H1 (cell line): ENCODE measurements around the gene MAP2K1. TPM values are rescaled to one million over a fixed set of nuclear protein-coding genes. Genes with fewer than 3 reads are reported as not detected.

Source experiments
- CTCF ChIA-PET: fragments of 300-600 bp; sonication (Branson Sonifier 250); formaldehyde crosslinking; loops from one replicate; lab custom pipeline; 2021; ENCODE audit not compliant: partially characterized antibody; lab: Charles Lee
- POLR2A ChIA-PET: fragments of 300-600 bp; sonication (Branson Sonifier 250); formaldehyde crosslinking; loops from one replicate; lab custom pipeline; 2021; ENCODE audit warnings: inconsistent platforms; ENCODE audit not compliant: partially characterized antibody; lab: Charles Lee
- DNase-seq, 2 experiments: peaks; one replicate each; pipeline versions ENCODE4 v3.0.0 to v3.0.0-alpha.2; 2010 to 2022; ENCODE audit warnings: low spot score in 2 of 2, low read depth in 1 of 2, mixed read lengths in 1 of 2
- FAIRE-seq: peaks from 2 replicates; lab custom pipeline; 2011; peaks lifted over from hg19 to GRCh38; lab: Jason Lieb, UNC
- H2AFZ ChIP-seq: 2 replicates; pipeline ENCODE4 v1.8.1; 2012; ENCODE audit warnings: low read length, inconsistent platforms
- H2AK5ac ChIP-seq: 2 replicates; pipeline ENCODE4 v1.6.1; 2013; ENCODE audit warnings: low read depth, low read length
- H2BK120ac ChIP-seq: replicated peaks from 2 replicates; pipeline ENCODE3; 2013; ENCODE audit warnings: low read depth, low read length, inconsistent platforms
- H2BK12ac ChIP-seq: 2 replicates; pipeline ENCODE4 v1.6.1; 2013; ENCODE audit warnings: low read depth, low read length
- H2BK15ac ChIP-seq: 2 replicates; pipeline ENCODE4 v1.6.1; 2013; ENCODE audit warnings: low read length
- H2BK20ac ChIP-seq: 2 replicates; pipeline ENCODE4 v1.6.1; 2013; ENCODE audit warnings: low read length
- H2BK5ac ChIP-seq: 2 replicates; pipeline ENCODE4 v1.6.1; 2013; ENCODE audit warnings: low read depth, low read length
- H3K14ac ChIP-seq: 2 replicates; pipeline ENCODE4 v1.6.1; 2013; ENCODE audit warnings: inconsistent platforms; ENCODE audit not compliant: insufficient read length
- H3K18ac ChIP-seq: 2 replicates; pipeline ENCODE4 v1.6.1; 2013; ENCODE audit warnings: low read length; ENCODE audit errors: extremely low read depth
- H3K23ac ChIP-seq: 2 replicates; pipeline ENCODE4 v1.6.1; 2013; ENCODE audit warnings: inconsistent platforms; ENCODE audit not compliant: insufficient read length
- H3K23me2 ChIP-seq: 2 replicates; pipeline ENCODE4 v1.6.1; 2013; ENCODE audit warnings: low read depth, low read length
- H3K27ac ChIP-seq: 2 replicates; pipeline ENCODE4 v1.6.1; 2011; ENCODE audit warnings: low read depth, low read length, inconsistent platforms
- H3K27me3 ChIP-seq, 4 experiments: replicated peaks in 1 of 4; 1 replicate in 1 of 4; 2 replicates in 3 of 4; pipeline versions ENCODE4 v1.6.1 to v1.8.1; 2011 to 2013; ENCODE audit warnings: low read length in 3 of 4, mild to moderate bottlenecking in 3 of 4, inconsistent platforms in 2 of 4, mixed read lengths in 2 of 4, moderate library complexity in 1 of 4; ENCODE audit not compliant: control insufficient read depth in 3 of 4, insufficient read depth in 3 of 4; ENCODE audit errors: extremely low read depth in 1 of 4
- H3K36me3 ChIP-seq, 4 experiments: 2 replicates each; pipeline versions ENCODE4 v1.6.1 to v1.8.1; 2011 to 2013; ENCODE audit warnings: mild to moderate bottlenecking in 4 of 4, low read length in 3 of 4, moderate library complexity in 2 of 4, control low read depth in 1 of 4, inconsistent platforms in 1 of 4; ENCODE audit not compliant: insufficient read depth in 4 of 4, control insufficient read depth in 2 of 4
- H3K4ac ChIP-seq: replicated peaks from 2 replicates; pipeline ENCODE3; 2013; ENCODE audit warnings: low read length, low read depth, mixed read lengths, inconsistent platforms; ENCODE audit not compliant: insufficient read length
- H3K4me1 ChIP-seq, 4 experiments: replicated peaks in 1 of 4; 1 replicate in 1 of 4; 2 replicates in 3 of 4; pipeline versions ENCODE4 v1.6.1 to v1.8.1; 2011 to 2013; ENCODE audit warnings: low read length in 3 of 4, inconsistent platforms in 2 of 4, mixed read lengths in 1 of 4; ENCODE audit not compliant: insufficient read depth in 4 of 4, control insufficient read depth in 3 of 4
- H3K4me2 ChIP-seq, 2 experiments: 2 replicates each; pipeline versions ENCODE4 v1.6.1 to v1.8.1; 2011 to 2013; ENCODE audit warnings: low read depth in 2 of 2, low read length in 2 of 2, control low read depth in 1 of 2, inconsistent platforms in 1 of 2, mild to moderate bottlenecking in 1 of 2; ENCODE audit not compliant: insufficient read depth in 1 of 2
- H3K4me3 ChIP-seq, 4 experiments: fragments of 200-600, 300-600 bp in 1 of 4; sonication (generic), shearing (Covaris generic), sonication (Bioruptor Twin) in 1 of 4; 2 replicates each; pipeline versions ENCODE4 v1.5.1 to v1.8.1; 2011 to 2016; ENCODE audit warnings: low read length in 4 of 4, low read depth in 3 of 4, control low read depth in 2 of 4, inconsistent platforms in 2 of 4, mild to moderate bottlenecking in 2 of 4, mixed read lengths in 1 of 4, moderate library complexity in 1 of 4; ENCODE audit not compliant: insufficient read depth in 2 of 4; ENCODE audit errors: extremely low read depth in 1 of 4
- H3K56ac ChIP-seq: replicated peaks from 2 replicates; pipeline ENCODE3; 2013; ENCODE audit warnings: low read depth, mild to moderate bottlenecking, mixed read lengths, low read length, inconsistent platforms; ENCODE audit not compliant: insufficient read length
- H3K79me1 ChIP-seq: 2 replicates; pipeline ENCODE4 v1.6.1; 2013; ENCODE audit warnings: low read depth, low read length, control low read depth
- H3K79me2 ChIP-seq, 2 experiments: 2 replicates each; pipeline versions ENCODE4 v1.6.1 to v1.8.1; 2012 to 2013; ENCODE audit warnings: low read length in 2 of 2, mild to moderate bottlenecking in 2 of 2, inconsistent platforms in 1 of 2; ENCODE audit not compliant: insufficient read depth in 2 of 2, control insufficient read depth in 1 of 2
- H3K9ac ChIP-seq, 4 experiments: replicated peaks in 1 of 4; 1 replicate in 1 of 4; 2 replicates in 3 of 4; pipeline versions ENCODE4 v1.6.1 to v1.8.1; 2011 to 2013; ENCODE audit warnings: low read depth in 3 of 4, low read length in 3 of 4, control low read depth in 2 of 4, mild to moderate bottlenecking in 2 of 4, moderate library complexity in 2 of 4, inconsistent platforms in 1 of 4; ENCODE audit errors: extremely low read depth in 1 of 4
- H3K9me3 ChIP-seq, 2 experiments: 2 replicates each; pipeline versions ENCODE4 v1.6.1 to v1.8.1; 2012 to 2013; ENCODE audit warnings: mild to moderate bottlenecking in 2 of 2, moderate library complexity in 2 of 2, control low read depth in 1 of 2, inconsistent platforms in 1 of 2, low read depth in 1 of 2, low read length in 1 of 2, mixed read lengths in 1 of 2; ENCODE audit not compliant: insufficient read depth in 2 of 2
- H4K20me1 ChIP-seq, 2 experiments: replicated peaks in 1 of 2; 2 replicates each; pipeline versions ENCODE3 to v1.8.1; 2011 to 2013; ENCODE audit warnings: inconsistent platforms in 2 of 2, low read length in 2 of 2, mild to moderate bottlenecking in 1 of 2; ENCODE audit not compliant: insufficient read depth in 2 of 2, control insufficient read depth in 1 of 2
- H4K5ac ChIP-seq: 2 replicates; pipeline ENCODE4 v1.6.1; 2013; ENCODE audit warnings: low read length, low read depth, mixed read lengths, inconsistent platforms; ENCODE audit not compliant: insufficient read length
- H4K8ac ChIP-seq: 2 replicates; pipeline ENCODE4 v1.8.0; 2013; ENCODE audit warnings: mild to moderate bottlenecking, moderate library complexity, low read length, inconsistent platforms; ENCODE audit not compliant: insufficient read depth; ENCODE audit errors: extremely low read depth
- H4K91ac ChIP-seq: replicated peaks from 2 replicates; pipeline ENCODE3; 2013; ENCODE audit warnings: low read length, mixed read lengths, inconsistent platforms; ENCODE audit not compliant: insufficient read length
- CHD2 ChIP-seq: IDR thresholded peaks from 2 replicates; pipeline ENCODE4 v1.6.1; 2012; ENCODE audit warnings: low read length, improper control_type of control experiment
- WGBS, 2 experiments: shearing (Covaris generic) in 1 of 2; methylation state at CpG; one replicate each; pipeline versions ENCODE4 v1.1.6 to v1.1.7; 2013 to 2015; ENCODE audit warnings: low lambda C conversion rate in 2 of 2, mixed read lengths in 2 of 2, inconsistent platforms in 1 of 2, low coverage in 1 of 2, missing lambda C conversion rate in 1 of 2; ENCODE audit not compliant: insufficient replicate concordance in 2 of 2, insufficient coverage in 1 of 2, insufficient read length in 1 of 2; ENCODE audit errors: extremely low coverage in 1 of 2, missing lambda C conversion rate in 1 of 2; 5-methylcytosine and 5-hydroxymethylcytosine counted together
- polyA plus RNA-seq, 7 experiments: library from polyadenylated mRNA; depleted of rRNA in 3 of 7; stranded (reverse) in 5 of 7; unstranded in 2 of 7; fragments of >200 nt in 5 of 7; fragments of 200-250 nt in 2 of 7; gene quantifications; 1 replicate in 5 of 7; 2 replicates in 1 of 7; 4 replicates in 1 of 7; pipeline versions ENCODE4 v1.2.1 to v1.2.3, GENCODE V29; 2011 to 2013; ENCODE audit warnings: missing spikeins in 2 of 7, mixed read lengths in 2 of 7
- total RNA-seq: library from RNA; stranded (reverse); fragmentation: NEBNext Ultra II Directional; extraction: Animal tissue kit (Norgen Biotek cat#: 25700); gene quantifications from 2 replicates; pipeline ENCODE4 v1.2.1, GENCODE V29; 2021

The MAP2K1 gene
- total and polyA plus RNA-seq, 2 of the 8 experiments (the other 6 are each of a cell fraction or from before 2014, with no cell fraction given), result 54.7 to 78.2 TPM

DNA sequence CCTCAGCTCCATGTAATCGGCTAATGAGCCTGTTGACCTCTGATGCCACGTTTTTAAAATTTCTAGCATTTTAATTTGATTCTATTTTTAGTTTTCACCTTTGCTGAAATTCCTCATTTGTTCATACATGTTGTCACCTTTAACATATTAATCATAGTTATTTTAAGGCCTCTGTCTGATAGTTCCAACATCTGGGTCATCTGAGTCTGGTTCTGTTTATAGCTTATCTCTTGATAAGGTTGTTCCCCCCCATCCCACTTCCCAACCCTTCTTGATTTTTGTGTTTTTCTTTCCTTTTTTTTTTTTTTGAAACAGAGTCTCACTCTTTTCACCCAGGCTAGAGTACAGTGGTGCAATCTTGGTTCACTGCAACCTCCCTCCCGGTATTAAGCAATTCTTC lies 36.4 kb downstream of the MAP2K1 start:
- H4K20me1 ChIP-seq, result peaks cover under 1 to 3% of the 10 kb centered on the region in 2 experiments
- TF ChIP-seq CHD2, result no peak

More for the DNA sequence above, 36.4 kb downstream of the MAP2K1 start:
- Histone ChIP-seq H3K14ac (no peak overlapping the region), H2BK15ac (no peak overlapping the region), H3K9ac (no peak overlapping the region), H3K18ac (no peak overlapping the region), H3K36me3 (no peaks in the 10 kb centered on the region), H3K4me1 (peaks cover 0 to 7% (median under 1%) of the 10 kb centered on the region in 4 experiments; a peak in 5 of 7 replicates), H3K23ac (no peak overlapping the region), H2BK20ac (no peak overlapping the region), H3K79me1 (peaks cover 2% of the 10 kb centered on the region), H3K79me2 (peaks cover 0 to 80% of the 10 kb centered on the region in 2 experiments; a peak in 3 of 4 replicates), H2BK5ac (no peak overlapping the region), H3K23me2 (no peaks in the 10 kb centered on the region; the same call in 1 of the 2 replicates), H4K5ac (no peak overlapping the region), H4K91ac (no peak overlapping the region), H3K9me3 (no peaks in the 10 kb centered on the region), H3K27ac (no peak overlapping the region), H2AFZ (no peak overlapping the region), H3K4me2 (no peak overlapping the region), H3K4me3 (no peak overlapping the region), H2AK5ac (no peak overlapping the region), H3K27me3 (no peaks in the 10 kb centered on the region), H4K8ac (no peak overlapping the region), H2BK12ac (no peak overlapping the region), H2BK120ac (no peak overlapping the region), H3K56ac (no peak overlapping the region), H3K4ac (no peak overlapping the region)
- DNase-seq (no peak), FAIRE-seq (no peak)
- 94% methylated on average over 3 of the region's 3 CpGs; no CpG with 5 or more reads in 1 of the 2 experiments for WGBS, 2 experiments
- ChIA-PET POLR2A (interaction anchor here (1.1 to 1.2 kb wide), 2 partner anchors 9 to 75 kb away, joined by 3 read pairs; no protein-coding TSS in a partner anchor), CTCF (no interaction called here)
